Neural progenitor cell (in vitro differentiated cells): ENCODE data around the gene SNUPN. TPM values are rescaled to one million over a fixed set of nuclear protein-coding genes. Genes with fewer than 3 reads are reported as not detected.

Experiments
- DNase-seq: peaks from one replicate; pipeline ENCODE4 v3.0.0-alpha.2; 2016; ENCODE audit warnings: low spot score
- H2AFZ ChIP-seq: fragments of 200-600 bp; sonication (generic); replicated peaks from 2 replicates; pipeline ENCODE4 v1.6.1; 2016; ENCODE audit warnings: antibody characterized with exemption
- H3F3A ChIP-seq: fragments of 200-600 bp; sonication (generic); 2 replicates; pipeline ENCODE4 v1.6.1; 2016; ENCODE audit warnings: antibody characterized with exemption, low read depth
- H3K27ac ChIP-seq: fragments of 200-600 bp; sonication (generic); 2 replicates; pipeline ENCODE4 v1.5.1; 2016; ENCODE audit warnings: mild to moderate bottlenecking
- H3K27me3 ChIP-seq: fragments of 200-600 bp; sonication (generic); 2 replicates; pipeline ENCODE4 v1.6.1; 2016; ENCODE audit warnings: mild to moderate bottlenecking, moderate library complexity
- H3K36me3 ChIP-seq: fragments of 200-600 bp; sonication (generic); 2 replicates; pipeline ENCODE4 v1.5.1; 2016
- H3K4me1 ChIP-seq: fragments of 200-600 bp; sonication (generic); 2 replicates; pipeline ENCODE4 v1.6.1; 2016; ENCODE audit warnings: mixed run types
- H3K4me2 ChIP-seq: fragments of 200-600 bp; sonication (generic); 2 replicates; pipeline ENCODE4 v1.6.1; 2016
- H3K4me3 ChIP-seq: fragments of 200-600 bp; sonication (generic); 2 replicates; pipeline ENCODE4 v1.5.1; 2016
- H3K79me2 ChIP-seq: fragments of 200-600 bp; sonication (generic); 2 replicates; pipeline ENCODE4 v1.6.1; 2016; ENCODE audit warnings: low read depth
- H3K9ac ChIP-seq: fragments of 200-600 bp; sonication (generic); 2 replicates; pipeline ENCODE4 v1.6.1; 2016
- H3K9me3 ChIP-seq: fragments of 200-600 bp; sonication (generic); 2 replicates; pipeline ENCODE4 v1.5.1; 2016; ENCODE audit warnings: low read depth
- H4K20me1 ChIP-seq: fragments of 200-600 bp; sonication (generic); 2 replicates; pipeline ENCODE4 v1.6.1; 2016; ENCODE audit warnings: low read depth
- H3K27ac Mint-ChIP-seq: 3 replicates; pipeline ENCODE4 v1.8.0; 2021; ENCODE audit warnings: mixed read lengths
- H3K27me3 Mint-ChIP-seq: 2 replicates; pipeline ENCODE4 v1.8.0; 2022; ENCODE audit warnings: low read depth, mild to moderate bottlenecking, inconsistent platforms, moderate library complexity, mixed read lengths; ENCODE audit not compliant: insufficient read depth
- H3K36me3 Mint-ChIP-seq: 3 replicates; pipeline ENCODE4 v1.8.0; 2021; ENCODE audit warnings: mixed read lengths
- H3K4me1 Mint-ChIP-seq: 3 replicates; pipeline ENCODE4 v1.8.0; 2021; ENCODE audit warnings: mixed read lengths
- H3K4me3 Mint-ChIP-seq: 3 replicates; pipeline ENCODE4 v1.8.0; 2021; ENCODE audit warnings: mild to moderate bottlenecking, moderate library complexity, mixed read lengths
- H3K9me3 Mint-ChIP-seq: 3 replicates; pipeline ENCODE4 v1.8.0; 2020; ENCODE audit warnings: mixed read lengths
- EZH2 ChIP-seq: fragments of 200-600 bp; sonication (generic); IDR thresholded peaks from 2 replicates; pipeline ENCODE4 v1.6.1; 2017; ENCODE audit warnings: antibody characterized with exemption, mild to moderate bottlenecking, moderate library complexity
- EZH2phosphoT487 ChIP-seq: fragments of 200-600 bp; sonication (generic); IDR thresholded peaks from 2 replicates; pipeline ENCODE4 v1.6.1; 2017; ENCODE audit warnings: antibody characterized with exemption
- total RNA-seq: library from RNA; depleted of rRNA; stranded (reverse); fragments of >200 nt; gene quantifications from 2 replicates; pipeline ENCODE4 v1.2.3, GENCODE V29; 2015; ENCODE audit warnings: low replicate concordance
- TF ChIP-seq, protein P1 (sequence below): fragments of 200-600 bp; sonication (generic); IDR thresholded peaks from 2 replicates; pipeline ENCODE4 v1.5.1; 2017; ENCODE audit warnings: antibody characterized with exemption, mild to moderate bottlenecking

The SNUPN gene
- total RNA-seq, 1 donor from 2014 or later: 18.4 TPM

DNA sequence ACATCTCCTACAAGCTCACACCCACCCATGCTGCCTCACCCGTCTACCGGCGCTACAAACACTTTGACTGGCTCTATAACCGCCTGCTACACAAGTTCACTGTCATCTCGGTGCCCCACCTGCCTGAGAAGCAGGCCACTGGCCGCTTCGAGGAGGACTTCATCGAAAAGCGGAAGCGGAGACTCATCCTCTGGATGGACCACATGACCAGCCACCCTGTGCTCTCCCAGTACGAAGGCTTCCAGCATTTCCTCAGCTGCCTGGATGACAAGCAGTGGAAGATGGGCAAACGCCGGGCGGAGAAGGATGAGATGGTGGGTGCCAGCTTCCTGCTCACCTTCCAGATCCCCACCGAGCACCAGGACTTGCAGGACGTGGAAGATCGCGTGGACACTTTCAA, 24.3 kb upstream of the SNUPN start:
- no peaks in the 10 kb centered on the region for H3K9me3 ChIP-seq
- H3K4me2 ChIP-seq: peak overlapping the region; percentile 92
- no peak overlapping the region for H3K9ac ChIP-seq
- H3K36me3 ChIP-seq: no peaks in the 10 kb centered on the region
- no peak overlapping the region for H3K27ac ChIP-seq
- no peak for DNase-seq
- Mint-ChIP-seq H3K27me3 (peaks cover 4% of the 10 kb centered on the region), H3K4me3 (peak overlapping the region; percentile 96), H3K36me3 (peaks cover 16% of the 10 kb centered on the region), H3K27ac (peak overlapping the region; percentile 60), H3K9me3 (no peaks in the 10 kb centered on the region), H3K4me1 (peaks cover 53% of the 10 kb centered on the region)
- H3F3A ChIP-seq: peaks cover 32% of the 10 kb centered on the region
- peaks cover 45% of the 10 kb centered on the region for H3K4me1 ChIP-seq
- H2AFZ ChIP-seq: no peak overlapping the region
- H4K20me1 ChIP-seq: peaks cover 62% of the 10 kb centered on the region
- H3K27me3 ChIP-seq: peaks cover 19% of the 10 kb centered on the region
- H3K79me2 ChIP-seq: peaks cover 64% of the 10 kb centered on the region
- no peak overlapping the region for H3K4me3 ChIP-seq
- no peak for TF ChIP-seq EZH2phosphoT487
- TF ChIP-seq, protein P1, sequence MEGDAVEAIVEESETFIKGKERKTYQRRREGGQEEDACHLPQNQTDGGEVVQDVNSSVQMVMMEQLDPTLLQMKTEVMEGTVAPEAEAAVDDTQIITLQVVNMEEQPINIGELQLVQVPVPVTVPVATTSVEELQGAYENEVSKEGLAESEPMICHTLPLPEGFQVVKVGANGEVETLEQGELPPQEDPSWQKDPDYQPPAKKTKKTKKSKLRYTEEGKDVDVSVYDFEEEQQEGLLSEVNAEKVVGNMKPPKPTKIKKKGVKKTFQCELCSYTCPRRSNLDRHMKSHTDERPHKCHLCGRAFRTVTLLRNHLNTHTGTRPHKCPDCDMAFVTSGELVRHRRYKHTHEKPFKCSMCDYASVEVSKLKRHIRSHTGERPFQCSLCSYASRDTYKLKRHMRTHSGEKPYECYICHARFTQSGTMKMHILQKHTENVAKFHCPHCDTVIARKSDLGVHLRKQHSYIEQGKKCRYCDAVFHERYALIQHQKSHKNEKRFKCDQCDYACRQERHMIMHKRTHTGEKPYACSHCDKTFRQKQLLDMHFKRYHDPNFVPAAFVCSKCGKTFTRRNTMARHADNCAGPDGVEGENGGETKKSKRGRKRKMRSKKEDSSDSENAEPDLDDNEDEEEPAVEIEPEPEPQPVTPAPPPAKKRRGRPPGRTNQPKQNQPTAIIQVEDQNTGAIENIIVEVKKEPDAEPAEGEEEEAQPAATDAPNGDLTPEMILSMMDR: no peak
- no peak for TF ChIP-seq EZH2

DNA sequence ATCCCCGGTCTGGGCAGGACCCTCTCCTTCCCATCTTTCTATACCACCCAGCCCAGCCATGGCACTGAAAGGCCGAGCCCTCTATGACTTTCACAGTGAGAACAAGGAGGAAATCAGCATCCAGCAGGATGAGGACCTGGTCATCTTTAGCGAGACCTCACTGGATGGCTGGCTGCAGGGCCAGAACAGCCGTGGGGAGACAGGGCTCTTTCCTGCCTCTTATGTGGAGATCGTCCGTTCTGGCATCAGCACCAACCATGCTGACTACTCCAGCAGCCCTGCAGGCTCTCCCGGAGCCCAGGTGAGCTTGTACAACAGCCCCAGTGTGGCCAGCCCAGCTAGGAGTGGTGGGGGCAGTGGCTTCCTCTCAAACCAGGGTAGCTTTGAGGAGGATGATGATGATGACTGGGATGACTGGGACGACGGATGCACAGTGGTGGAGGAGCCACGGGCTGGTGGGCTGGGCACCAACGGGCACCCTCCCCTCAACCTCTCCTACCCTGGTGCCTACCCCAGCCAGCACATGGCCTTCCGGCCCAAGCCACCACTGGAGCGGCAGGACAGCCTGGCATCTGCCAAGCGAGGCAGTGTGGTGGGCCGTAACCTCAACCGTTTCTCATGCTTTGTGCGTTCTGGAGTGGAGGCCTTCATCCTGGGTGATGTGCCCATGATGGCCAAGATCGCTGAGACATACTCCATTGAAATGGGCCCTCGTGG, 23.7 kb upstream of the SNUPN start:
- Histone ChIP-seq H4K20me1 (peaks cover 56% of the 10 kb centered on the region), H3K4me1 (peaks cover 45% of the 10 kb centered on the region), H3K4me2 (peak overlapping the region; percentile 92), H3K79me2 (peaks cover 58% of the 10 kb centered on the region), H3K36me3 (no peaks in the 10 kb centered on the region), H3K4me3 (peak overlapping the region; percentile 89), H3K9me3 (no peaks in the 10 kb centered on the region), H3K27ac (no peak overlapping the region), H2AFZ (no peak overlapping the region), H3K27me3 (peaks cover 19% of the 10 kb centered on the region), H3F3A (peaks cover 32% of the 10 kb centered on the region), H3K9ac (peak overlapping the region; percentile 70)
- Mint-ChIP-seq H3K9me3 (no peaks in the 10 kb centered on the region), H3K27me3 (peaks cover 7% of the 10 kb centered on the region), H3K4me1 (peaks cover 56% of the 10 kb centered on the region), H3K27ac (peak overlapping the region; percentile 69), H3K4me3 (peak overlapping the region; percentile 96), H3K36me3 (peaks cover 16% of the 10 kb centered on the region)
- TF ChIP-seq, protein P1: no peak
- no peak for TF ChIP-seq EZH2
- TF ChIP-seq EZH2phosphoT487: no peak
- no peak for DNase-seq

DNA sequence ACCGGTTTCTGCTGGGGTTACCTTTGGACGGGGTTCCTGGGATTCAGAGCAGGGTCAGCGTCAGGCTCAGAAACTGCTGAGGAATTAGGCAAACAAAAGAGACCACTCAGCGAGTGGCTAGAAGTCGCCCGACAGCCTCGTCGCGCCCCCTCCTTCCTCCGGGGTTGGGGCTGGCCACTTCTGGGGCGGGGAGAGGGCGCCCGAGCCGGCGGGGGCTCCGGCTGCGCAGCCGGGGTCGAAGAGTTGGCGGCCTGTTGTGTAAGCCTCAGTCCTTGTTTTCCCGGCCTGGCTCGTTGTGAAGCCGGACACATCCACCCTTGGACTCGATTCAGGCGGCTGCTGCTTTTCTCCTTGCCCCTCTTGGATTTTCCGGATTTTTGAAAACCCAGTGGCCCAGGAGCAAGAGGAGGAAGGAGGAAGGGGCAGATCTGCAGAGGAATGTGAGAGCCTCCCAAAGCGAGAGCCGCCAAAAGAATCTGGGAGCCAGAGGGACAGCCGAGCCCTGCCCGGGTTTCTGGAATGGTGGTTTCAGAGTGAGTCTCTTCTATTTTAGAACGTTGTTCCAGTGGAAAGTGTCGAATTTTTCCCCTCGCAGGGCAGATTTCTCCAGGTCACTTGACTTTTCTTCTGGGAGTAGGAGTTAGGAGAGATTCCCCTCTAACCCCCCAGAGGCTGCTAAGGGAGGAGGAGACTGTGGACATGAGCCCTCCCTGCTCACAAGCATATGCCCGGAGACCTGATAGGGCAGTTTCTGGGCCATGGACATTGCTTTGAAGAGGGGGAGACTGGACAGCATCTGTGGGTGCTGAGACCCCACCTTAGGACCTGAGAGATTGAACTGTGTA, 22.9 kb upstream of the SNUPN start:
- Histone ChIP-seq H3F3A (peaks cover 32% of the 10 kb centered on the region), H2AFZ (peak overlapping the region; percentile 89), H3K4me1 (peaks cover 43% of the 10 kb centered on the region), H3K36me3 (no peaks in the 10 kb centered on the region), H4K20me1 (peaks cover 48% of the 10 kb centered on the region), H3K79me2 (peaks cover 51% of the 10 kb centered on the region), H3K27ac (peak overlapping the region; percentile 94), H3K4me3 (peak overlapping the region; percentile 89), H3K9me3 (no peaks in the 10 kb centered on the region), H3K9ac (peak overlapping the region; percentile 70), H3K27me3 (peaks cover 19% of the 10 kb centered on the region), H3K4me2 (peak overlapping the region; percentile 92)
- Mint-ChIP-seq H3K4me3 (peak overlapping the region; percentile 96), H3K27me3 (peaks cover 10% of the 10 kb centered on the region), H3K4me1 (peaks cover 58% of the 10 kb centered on the region), H3K9me3 (no peaks in the 10 kb centered on the region), H3K36me3 (peaks cover 16% of the 10 kb centered on the region), H3K27ac (peak overlapping the region; percentile 96)
- TF ChIP-seq, protein P1: no peak
- TF ChIP-seq EZH2phosphoT487: no peak
- no peak for TF ChIP-seq EZH2
- DNase-seq: peak; percentile 88
